SK-N-SH treated with all-trans-retinoic acid at 6 μM for 48 hours (cell line): ENCODE measurements around the gene CD5L.

Experiments
- ATAC-seq: fragments of 200-7000 bp; cut with Tn5 transposase; 3 replicates; pipeline ENCODE4 v1.9.1; 2020; ENCODE audit warnings: mild to moderate bottlenecking, moderate library complexity
- BACH2 ChIP-seq: fragments of 250-450 bp; sonication (Bioruptor Pico); IDR thresholded peaks from 2 replicates; pipeline ENCODE4 v1.9.0; 2021; ENCODE audit warnings: mild to moderate bottlenecking, borderline replicate concordance
- CSDC2 ChIP-seq: fragments of 250-450 bp; sonication (Bioruptor Pico); IDR thresholded peaks from 2 replicates; pipeline ENCODE4 v1.5.0; 2020; ENCODE audit warnings: mild to moderate bottlenecking, moderate library complexity
- ESRRG ChIP-seq: fragments of 250-450 bp; sonication (Bioruptor Pico); IDR thresholded peaks from 2 replicates; pipeline ENCODE4 v1.6.1; 2021; ENCODE audit warnings: mild to moderate bottlenecking
- GLIS3 ChIP-seq: fragments of 250-450 bp; sonication (Bioruptor Pico); IDR thresholded peaks from 2 replicates; pipeline ENCODE4 v1.5.0; 2020; ENCODE audit warnings: mild to moderate bottlenecking, moderate library complexity
- ISL1 ChIP-seq: fragments of 250-450 bp; sonication (Bioruptor Pico); IDR thresholded peaks from 2 replicates; pipeline ENCODE4 v2.1.2; 2022; ENCODE audit warnings: mild to moderate bottlenecking, moderate library complexity
- PPARA ChIP-seq: fragments of 250-450 bp; sonication (Bioruptor Pico); IDR thresholded peaks from 2 replicates; pipeline ENCODE4 v1.5.0; 2020; ENCODE audit warnings: mild to moderate bottlenecking, borderline replicate concordance
- RARB ChIP-seq: fragments of 250-450 bp; sonication (Bioruptor Pico); IDR thresholded peaks from 2 replicates; pipeline ENCODE4 v1.8.0; 2021; ENCODE audit warnings: mild to moderate bottlenecking, moderate library complexity
- SNAI2 ChIP-seq: fragments of 250-450 bp; sonication (Bioruptor Pico); IDR thresholded peaks from 2 replicates; pipeline ENCODE4 v1.5.0; 2020; ENCODE audit warnings: mild to moderate bottlenecking, moderate library complexity
- TCF4 ChIP-seq: fragments of 250-450 bp; sonication (Bioruptor Pico); IDR thresholded peaks from 2 replicates; pipeline ENCODE4 v1.8.0; 2021; ENCODE audit warnings: mild to moderate bottlenecking, moderate library complexity, borderline replicate concordance
- TOX ChIP-seq: fragments of 250-450 bp; sonication (Bioruptor Pico); IDR thresholded peaks from 2 replicates; pipeline ENCODE4 v1.8.0; 2021; ENCODE audit warnings: mild to moderate bottlenecking, moderate library complexity, borderline replicate concordance
- ZC3H10 ChIP-seq: fragments of 250-450 bp; sonication (Bioruptor Pico); IDR thresholded peaks from 2 replicates; pipeline ENCODE4 v1.5.1; 2021; ENCODE audit warnings: mild to moderate bottlenecking, moderate library complexity
- ZFP3 ChIP-seq: fragments of 250-450 bp; sonication (Bioruptor Pico); IDR thresholded peaks from 2 replicates; pipeline ENCODE4 v1.5.0; 2020; ENCODE audit warnings: mild to moderate bottlenecking, moderate library complexity
- ZFP30 ChIP-seq: fragments of 450-650 bp; formaldehyde crosslinking; IDR thresholded peaks from 2 replicates; pipeline ENCODE4 v1.5.0; 2022; ENCODE audit warnings: mild to moderate bottlenecking, moderate library complexity
- ZNF565 ChIP-seq: fragments of 450-650 bp; formaldehyde crosslinking; conservative IDR thresholded peaks from 2 replicates; pipeline ENCODE4 v1.5.0; 2020; ENCODE audit warnings: low read depth, mild to moderate bottlenecking, moderate library complexity
- ZNF70 ChIP-seq: fragments of 450-650 bp; formaldehyde crosslinking; IDR thresholded peaks from 2 replicates; pipeline ENCODE4 v1.5.0; 2020; ENCODE audit warnings: mild to moderate bottlenecking, moderate library complexity
- ZNF8 ChIP-seq: fragments of 450-650 bp; formaldehyde crosslinking; IDR thresholded peaks from 2 replicates; pipeline ENCODE4 v1.5.0; 2020; ENCODE audit warnings: mild to moderate bottlenecking, moderate library complexity
- TF ChIP-seq, protein P1 (sequence below): fragments of 250-450 bp; sonication (Bioruptor Pico); IDR thresholded peaks from 2 replicates; pipeline ENCODE4 v1.8.0; 2020; ENCODE audit warnings: mild to moderate bottlenecking, moderate library complexity, borderline replicate concordance
- TF ChIP-seq, protein P2 (sequence below): fragments of 250-450 bp; sonication (Bioruptor Pico); IDR thresholded peaks from 2 replicates; pipeline ENCODE4 v1.5.1; 2021; ENCODE audit warnings: mild to moderate bottlenecking, moderate library complexity
- TF ChIP-seq, protein P3 (sequence below): fragments of 250-450 bp; sonication (Bioruptor Pico); IDR thresholded peaks from 2 replicates; pipeline ENCODE4 v1.5.0; 2020; ENCODE audit warnings: mild to moderate bottlenecking, moderate library complexity
- TF ChIP-seq, protein P4 (sequence below): fragments of 250-450 bp; sonication (Bioruptor Pico); IDR thresholded peaks from 2 replicates; pipeline ENCODE4 v1.5.1; 2020; ENCODE audit warnings: low read depth, mild to moderate bottlenecking, moderate library complexity

Gene CD5L

DNA sequence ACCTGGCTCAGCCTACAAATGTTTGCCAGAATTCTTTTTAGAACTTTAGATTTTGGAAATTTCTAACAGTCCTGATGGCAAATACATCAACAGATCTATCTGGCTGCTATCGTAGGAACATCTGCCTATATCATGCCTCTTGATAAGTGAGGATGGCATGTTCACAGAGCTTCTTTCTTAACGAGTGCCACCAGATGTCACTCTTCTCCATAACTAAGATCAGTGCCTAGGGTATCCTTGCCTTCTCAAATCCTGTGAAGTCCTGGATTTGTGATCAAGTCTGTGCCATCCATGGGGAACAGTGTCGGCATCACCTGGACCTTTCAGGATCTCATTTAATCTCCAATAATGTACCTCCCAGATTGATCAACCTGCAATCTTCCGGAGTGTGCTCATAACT, 36.5 kb upstream of the CD5L start:
- peak; percentile 95 for ATAC-seq
- TF ChIP-seq SNAI2 (CRISPR knock-in tag): no peak
- TF ChIP-seq, protein P1, sequence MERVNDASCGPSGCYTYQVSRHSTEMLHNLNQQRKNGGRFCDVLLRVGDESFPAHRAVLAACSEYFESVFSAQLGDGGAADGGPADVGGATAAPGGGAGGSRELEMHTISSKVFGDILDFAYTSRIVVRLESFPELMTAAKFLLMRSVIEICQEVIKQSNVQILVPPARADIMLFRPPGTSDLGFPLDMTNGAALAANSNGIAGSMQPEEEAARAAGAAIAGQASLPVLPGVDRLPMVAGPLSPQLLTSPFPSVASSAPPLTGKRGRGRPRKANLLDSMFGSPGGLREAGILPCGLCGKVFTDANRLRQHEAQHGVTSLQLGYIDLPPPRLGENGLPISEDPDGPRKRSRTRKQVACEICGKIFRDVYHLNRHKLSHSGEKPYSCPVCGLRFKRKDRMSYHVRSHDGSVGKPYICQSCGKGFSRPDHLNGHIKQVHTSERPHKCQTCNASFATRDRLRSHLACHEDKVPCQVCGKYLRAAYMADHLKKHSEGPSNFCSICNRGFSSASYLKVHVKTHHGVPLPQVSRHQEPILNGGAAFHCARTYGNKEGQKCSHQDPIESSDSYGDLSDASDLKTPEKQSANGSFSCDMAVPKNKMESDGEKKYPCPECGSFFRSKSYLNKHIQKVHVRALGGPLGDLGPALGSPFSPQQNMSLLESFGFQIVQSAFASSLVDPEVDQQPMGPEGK (CRISPR knock-in tag): no peak
- no peak for TF ChIP-seq ZNF8 (CRISPR knock-in tag)
- no peak for TF ChIP-seq ISL1 (CRISPR knock-in tag)

DNA sequence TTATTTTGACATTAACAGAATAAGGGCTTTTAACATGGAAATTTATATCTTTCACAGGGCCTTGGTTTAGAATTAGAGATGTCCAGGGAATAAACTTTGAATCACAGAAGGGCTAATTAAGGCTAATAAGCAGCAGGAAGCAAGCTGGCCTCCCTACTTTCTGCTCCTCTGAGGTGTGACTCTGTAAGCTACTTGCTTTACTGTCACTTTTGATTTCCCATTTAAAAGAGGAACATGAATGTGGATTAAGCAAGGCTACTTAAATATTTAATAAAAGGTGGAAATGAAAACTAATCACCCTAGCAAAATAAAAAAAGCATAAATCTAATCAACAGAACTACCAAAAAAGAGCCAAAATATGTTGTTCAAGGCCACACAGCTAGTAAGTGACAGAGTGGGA, 28.9 kb upstream of the CD5L start:
- TF ChIP-seq GLIS3: no peak
- no peak for TF ChIP-seq ZFP3 (CRISPR knock-in tag)
- TF ChIP-seq, protein P2, sequence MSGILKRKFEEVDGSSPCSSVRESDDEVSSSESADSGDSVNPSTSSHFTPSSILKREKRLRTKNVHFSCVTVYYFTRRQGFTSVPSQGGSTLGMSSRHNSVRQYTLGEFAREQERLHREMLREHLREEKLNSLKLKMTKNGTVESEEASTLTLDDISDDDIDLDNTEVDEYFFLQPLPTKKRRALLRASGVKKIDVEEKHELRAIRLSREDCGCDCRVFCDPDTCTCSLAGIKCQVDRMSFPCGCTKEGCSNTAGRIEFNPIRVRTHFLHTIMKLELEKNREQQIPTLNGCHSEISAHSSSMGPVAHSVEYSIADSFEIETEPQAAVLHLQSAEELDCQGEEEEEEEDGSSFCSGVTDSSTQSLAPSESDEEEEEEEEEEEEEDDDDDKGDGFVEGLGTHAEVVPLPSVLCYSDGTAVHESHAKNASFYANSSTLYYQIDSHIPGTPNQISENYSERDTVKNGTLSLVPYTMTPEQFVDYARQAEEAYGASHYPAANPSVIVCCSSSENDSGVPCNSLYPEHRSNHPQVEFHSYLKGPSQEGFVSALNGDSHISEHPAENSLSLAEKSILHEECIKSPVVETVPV: no peak
- no peak for TF ChIP-seq SNAI2 (CRISPR knock-in tag)
- TF ChIP-seq BACH2 (CRISPR knock-in tag): no peak
- TF ChIP-seq ZC3H10 (CRISPR knock-in tag): no peak
- TF ChIP-seq, protein P3, sequence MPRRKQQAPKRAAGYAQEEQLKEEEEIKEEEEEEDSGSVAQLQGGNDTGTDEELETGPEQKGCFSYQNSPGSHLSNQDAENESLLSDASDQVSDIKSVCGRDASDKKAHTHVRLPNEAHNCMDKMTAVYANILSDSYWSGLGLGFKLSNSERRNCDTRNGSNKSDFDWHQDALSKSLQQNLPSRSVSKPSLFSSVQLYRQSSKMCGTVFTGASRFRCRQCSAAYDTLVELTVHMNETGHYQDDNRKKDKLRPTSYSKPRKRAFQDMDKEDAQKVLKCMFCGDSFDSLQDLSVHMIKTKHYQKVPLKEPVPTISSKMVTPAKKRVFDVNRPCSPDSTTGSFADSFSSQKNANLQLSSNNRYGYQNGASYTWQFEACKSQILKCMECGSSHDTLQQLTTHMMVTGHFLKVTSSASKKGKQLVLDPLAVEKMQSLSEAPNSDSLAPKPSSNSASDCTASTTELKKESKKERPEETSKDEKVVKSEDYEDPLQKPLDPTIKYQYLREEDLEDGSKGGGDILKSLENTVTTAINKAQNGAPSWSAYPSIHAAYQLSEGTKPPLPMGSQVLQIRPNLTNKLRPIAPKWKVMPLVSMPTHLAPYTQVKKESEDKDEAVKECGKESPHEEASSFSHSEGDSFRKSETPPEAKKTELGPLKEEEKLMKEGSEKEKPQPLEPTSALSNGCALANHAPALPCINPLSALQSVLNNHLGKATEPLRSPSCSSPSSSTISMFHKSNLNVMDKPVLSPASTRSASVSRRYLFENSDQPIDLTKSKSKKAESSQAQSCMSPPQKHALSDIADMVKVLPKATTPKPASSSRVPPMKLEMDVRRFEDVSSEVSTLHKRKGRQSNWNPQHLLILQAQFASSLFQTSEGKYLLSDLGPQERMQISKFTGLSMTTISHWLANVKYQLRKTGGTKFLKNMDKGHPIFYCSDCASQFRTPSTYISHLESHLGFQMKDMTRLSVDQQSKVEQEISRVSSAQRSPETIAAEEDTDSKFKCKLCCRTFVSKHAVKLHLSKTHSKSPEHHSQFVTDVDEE (CRISPR knock-in tag): no peak
- TF ChIP-seq ESRRG (CRISPR knock-in tag): no peak
- no peak for TF ChIP-seq RARB
- TF ChIP-seq ZFP30 (CRISPR knock-in tag): no peak
- TF ChIP-seq, all 23 proteins: peak for 0
- no peak for ATAC-seq

DNA sequence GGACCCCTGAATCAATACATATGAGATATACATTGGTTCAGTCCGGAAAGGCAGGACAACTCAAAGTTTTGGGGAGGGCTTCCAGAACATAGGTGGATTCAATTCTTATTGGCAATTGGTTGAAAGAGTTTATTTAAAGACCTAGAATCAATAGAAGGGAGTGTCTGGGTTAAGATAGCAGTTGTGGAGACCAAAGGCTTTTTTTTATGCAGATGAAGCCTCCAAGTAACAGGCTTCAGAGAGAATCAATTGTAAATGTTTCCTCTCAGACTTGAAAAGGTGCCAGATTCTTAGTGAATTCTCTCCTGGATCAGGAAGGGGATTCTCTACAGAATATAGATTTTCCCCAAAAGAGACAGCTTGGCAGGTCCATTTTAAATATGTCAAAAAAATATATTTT, 27.0 kb upstream of the CD5L start:
- TF ChIP-seq ESRRG (CRISPR knock-in tag) (no peak), PPARA (CRISPR knock-in tag) (no peak), TCF4 (CRISPR knock-in tag) (no peak), TOX (CRISPR knock-in tag) (no peak)

DNA sequence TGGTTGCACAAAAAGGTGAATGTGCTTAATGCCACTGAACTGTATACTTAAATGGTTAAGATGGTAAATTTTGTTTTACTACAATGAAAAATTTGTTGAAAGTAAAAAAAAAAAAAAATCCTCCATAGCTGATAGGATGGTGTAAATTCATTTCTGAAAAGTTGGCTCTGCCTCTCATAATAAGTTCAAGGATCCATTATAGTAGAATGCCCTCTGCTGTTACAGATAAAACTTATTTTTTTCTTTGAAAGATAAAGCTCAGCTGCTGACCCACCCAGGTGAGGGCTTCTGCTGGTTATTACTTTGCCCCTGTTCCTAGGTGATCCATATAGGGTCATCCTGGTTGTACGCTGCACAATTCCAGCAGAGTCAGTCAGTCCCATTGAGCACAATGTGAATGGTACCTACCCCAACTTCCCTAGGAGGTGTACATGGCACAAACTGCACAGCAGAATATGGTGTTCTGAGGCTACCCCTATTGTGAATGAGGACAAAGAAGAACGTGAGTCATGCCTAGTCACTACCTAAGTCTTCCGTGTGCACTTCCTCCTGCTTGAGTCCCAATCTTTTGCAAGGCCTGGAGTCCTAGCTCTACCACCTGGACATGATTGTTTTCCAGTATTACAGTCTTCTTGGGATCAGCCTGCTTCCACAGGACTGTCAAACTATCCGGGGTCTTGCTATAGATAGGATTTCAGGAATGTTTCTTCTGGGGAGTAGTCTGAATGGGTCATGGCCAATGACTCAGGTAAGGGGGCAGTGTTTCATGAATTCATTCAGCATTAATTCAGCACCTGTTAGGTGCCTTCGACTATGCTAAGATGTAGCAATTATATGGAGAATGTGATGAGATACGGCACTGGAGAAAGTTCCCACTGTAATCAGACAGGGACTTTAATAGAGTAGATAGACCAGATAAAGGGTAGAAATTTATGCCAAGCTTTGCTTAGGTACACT, 20.8 kb upstream of the CD5L start:
- no peak for ATAC-seq
- TF ChIP-seq SNAI2 (CRISPR knock-in tag) (no peak), ZNF70 (no peak), ISL1 (CRISPR knock-in tag) (no peak), TOX (CRISPR knock-in tag) (no peak), ZNF565 (no peak), PPARA (CRISPR knock-in tag) (no peak), CSDC2 (CRISPR knock-in tag) (no peak), ZFP30 (CRISPR knock-in tag) (no peak), ESRRG (CRISPR knock-in tag) (no peak), TCF4 (CRISPR knock-in tag) (no peak), RARB (no peak), GLIS3 (no peak), ZNF8 (CRISPR knock-in tag) (no peak)
- TF ChIP-seq, protein P1 (CRISPR knock-in tag): no peak
- TF ChIP-seq, protein P4, sequence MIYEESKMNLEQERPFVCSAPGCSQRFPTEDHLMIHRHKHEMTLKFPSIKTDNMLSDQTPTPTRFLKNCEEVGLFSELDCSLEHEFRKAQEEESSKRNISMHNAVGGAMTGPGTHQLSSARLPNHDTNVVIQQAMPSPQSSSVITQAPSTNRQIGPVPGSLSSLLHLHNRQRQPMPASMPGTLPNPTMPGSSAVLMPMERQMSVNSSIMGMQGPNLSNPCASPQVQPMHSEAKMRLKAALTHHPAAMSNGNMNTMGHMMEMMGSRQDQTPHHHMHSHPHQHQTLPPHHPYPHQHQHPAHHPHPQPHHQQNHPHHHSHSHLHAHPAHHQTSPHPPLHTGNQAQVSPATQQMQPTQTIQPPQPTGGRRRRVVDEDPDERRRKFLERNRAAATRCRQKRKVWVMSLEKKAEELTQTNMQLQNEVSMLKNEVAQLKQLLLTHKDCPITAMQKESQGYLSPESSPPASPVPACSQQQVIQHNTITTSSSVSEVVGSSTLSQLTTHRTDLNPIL (CRISPR knock-in tag): no peak
- TF ChIP-seq, protein P2: no peak

More for the DNA sequence above, 27.0 kb upstream of the CD5L start:
- no peak for ATAC-seq
